H9 (cell line): ENCODE data around the gene FGF12. TPM values are rescaled to one million over a fixed set of nuclear protein-coding genes. Genes with fewer than 3 reads are reported as not detected.

Source experiments
- DNase-seq: peaks from one replicate; pipeline ENCODE4 v3.0.0-alpha.2; 2017
- H2AFZ ChIP-seq: one replicate; pipeline ENCODE4 v1.6.1; 2013; ENCODE audit warnings: mild to moderate bottlenecking, low read length, control low read depth, moderate library complexity
- H2AK5ac ChIP-seq: 2 replicates; pipeline ENCODE4 v1.6.1; 2013; ENCODE audit warnings: low read length, control low read depth, mixed read lengths; ENCODE audit not compliant: insufficient read length
- H2BK120ac ChIP-seq: one replicate; pipeline ENCODE4 v1.6.1; 2013; ENCODE audit warnings: low read depth, mild to moderate bottlenecking, low read length, control low read depth, inconsistent platforms; ENCODE audit not compliant: poor library complexity, severe bottlenecking
- H2BK12ac ChIP-seq: 2 replicates; pipeline ENCODE4 v1.6.1; 2013; ENCODE audit warnings: low read length, control low read depth, mixed read lengths, low read depth; ENCODE audit not compliant: insufficient read length
- H2BK15ac ChIP-seq: 2 replicates; pipeline ENCODE4 v1.6.1; 2013; ENCODE audit warnings: low read depth, low read length, control low read depth
- H2BK20ac ChIP-seq: one replicate; pipeline ENCODE4 v1.6.1; 2013; ENCODE audit warnings: low read depth, mild to moderate bottlenecking, low read length, control low read depth, inconsistent platforms; ENCODE audit not compliant: poor library complexity, severe bottlenecking
- H2BK5ac ChIP-seq: 2 replicates; pipeline ENCODE4 v1.6.1; 2013; ENCODE audit warnings: low read length, control low read depth, mixed read lengths; ENCODE audit not compliant: insufficient read length
- H3K14ac ChIP-seq: 2 replicates; pipeline ENCODE4 v1.6.1; 2013; ENCODE audit warnings: low read length, control low read depth; ENCODE audit not compliant: insufficient read depth
- H3K18ac ChIP-seq: 2 replicates; pipeline ENCODE4 v1.6.1; 2013; ENCODE audit warnings: low read depth, mild to moderate bottlenecking, mixed read lengths, low read length, control low read depth; ENCODE audit not compliant: insufficient read length
- H3K23ac ChIP-seq: 2 replicates; pipeline ENCODE4 v1.6.1; 2013; ENCODE audit warnings: low read length, control low read depth, mixed read lengths, low read depth; ENCODE audit not compliant: insufficient read length
- H3K23me2 ChIP-seq: 2 replicates; pipeline ENCODE4 v1.6.1; 2013; ENCODE audit warnings: low read depth, mild to moderate bottlenecking, mixed read lengths, low read length, control low read depth; ENCODE audit not compliant: insufficient read length, poor library complexity, severe bottlenecking
- H3K27ac ChIP-seq: 2 replicates; pipeline ENCODE4 v1.5.1; 2013; ENCODE audit warnings: low read length, control low read depth, mixed read lengths, low read depth; ENCODE audit not compliant: insufficient read length
- H3K27me3 ChIP-seq: 2 replicates; pipeline ENCODE4 v1.6.1; 2013; ENCODE audit warnings: low read length, control low read depth, inconsistent platforms; ENCODE audit not compliant: insufficient read depth
- H3K4ac ChIP-seq: 2 replicates; pipeline ENCODE4 v1.6.1; 2013; ENCODE audit warnings: low read depth, mild to moderate bottlenecking, control low read depth, inconsistent platforms, low read length, moderate library complexity
- H3K4me1 ChIP-seq: 2 replicates; pipeline ENCODE4 v1.6.1; 2013; ENCODE audit warnings: low read length, control low read depth, inconsistent platforms; ENCODE audit not compliant: insufficient read depth
- H3K4me2 ChIP-seq: 2 replicates; pipeline ENCODE4 v1.6.1; 2013; ENCODE audit warnings: low read length, control low read depth, mixed read lengths; ENCODE audit not compliant: insufficient read length, insufficient read depth
- H3K56ac ChIP-seq: 2 replicates; pipeline ENCODE4 v1.6.1; 2013; ENCODE audit warnings: low read depth, mild to moderate bottlenecking, mixed read lengths, low read length, control low read depth; ENCODE audit not compliant: insufficient read length
- H3K79me1 ChIP-seq: 2 replicates; pipeline ENCODE4 v1.6.1; 2013; ENCODE audit warnings: low read depth, mild to moderate bottlenecking, moderate library complexity, low read length, control low read depth, inconsistent platforms; ENCODE audit not compliant: insufficient read depth, poor library complexity, severe bottlenecking
- H3K79me2 ChIP-seq: 2 replicates; pipeline ENCODE4 v1.6.1; 2013; ENCODE audit warnings: low read length, control low read depth, inconsistent platforms; ENCODE audit not compliant: insufficient read depth
- H3K9ac ChIP-seq: 2 replicates; pipeline ENCODE4 v1.6.1; 2013; ENCODE audit warnings: low read length, control low read depth, mixed read lengths; ENCODE audit not compliant: insufficient read length; ENCODE audit errors: extremely low read depth
- H3K9me3 ChIP-seq: one replicate; pipeline ENCODE4 v1.6.1; 2013; ENCODE audit warnings: low read depth, low read length, inconsistent platforms; ENCODE audit not compliant: control insufficient read depth
- H3T11ph ChIP-seq: one replicate; pipeline ENCODE4 v1.6.1; 2013; ENCODE audit warnings: mild to moderate bottlenecking, low read length, control low read depth, inconsistent platforms
- H4K20me1 ChIP-seq: one replicate; pipeline ENCODE4 v1.6.1; 2013; ENCODE audit not compliant: control insufficient read depth, insufficient read length, insufficient read depth
- H4K5ac ChIP-seq: 2 replicates; pipeline ENCODE4 v1.6.1; 2013; ENCODE audit warnings: low read depth, mild to moderate bottlenecking, mixed read lengths, low read length, control low read depth; ENCODE audit not compliant: insufficient read length
- H4K8ac ChIP-seq: replicated peaks from 2 replicates; pipeline ENCODE4 v1.6.1; 2013; ENCODE audit warnings: low read length, control low read depth, mixed read lengths, low read depth; ENCODE audit not compliant: insufficient read length
- H4K91ac ChIP-seq: 2 replicates; pipeline ENCODE4 v1.6.1; 2013; ENCODE audit warnings: low read depth, mild to moderate bottlenecking, moderate library complexity, mixed read lengths, low read length, control low read depth; ENCODE audit not compliant: insufficient read length
- H3K27ac Mint-ChIP-seq, 3 experiments: 2 replicates in 2 of 3; 3 replicates in 1 of 3; pipeline ENCODE4 v1.8.0; 2020 to 2021; ENCODE audit warnings: mixed read lengths in 3 of 3, mild to moderate bottlenecking in 1 of 3, moderate library complexity in 1 of 3
- H3K27me3 Mint-ChIP-seq: 2 replicates; pipeline ENCODE4 v1.8.0; 2021; ENCODE audit warnings: low read depth, mild to moderate bottlenecking, moderate library complexity, mixed read lengths
- H3K36me3 Mint-ChIP-seq, 3 experiments: 2 replicates in 2 of 3; 3 replicates in 1 of 3; pipeline ENCODE4 v1.8.0; 2020 to 2021; ENCODE audit warnings: low read depth in 3 of 3, mixed read lengths in 3 of 3; ENCODE audit not compliant: insufficient read depth in 1 of 3
- H3K4me1 Mint-ChIP-seq, 2 experiments: 2 replicates each; pipeline ENCODE4 v1.8.0; 2020; ENCODE audit warnings: mixed read lengths in 2 of 2
- H3K4me3 Mint-ChIP-seq, 2 experiments: 2 replicates in 1 of 2; 3 replicates in 1 of 2; pipeline ENCODE4 v1.8.0; 2020 to 2021; ENCODE audit warnings: mild to moderate bottlenecking in 2 of 2, mixed read lengths in 2 of 2, moderate library complexity in 1 of 2
- H3K9me3 Mint-ChIP-seq, 2 experiments: 2 replicates in 1 of 2; 3 replicates in 1 of 2; pipeline ENCODE4 v1.8.0; 2020; ENCODE audit warnings: mild to moderate bottlenecking in 2 of 2, mixed read lengths in 2 of 2, moderate library complexity in 1 of 2
- CTCF ChIP-seq: fragments of 200-600 bp; sonication (generic); conservative IDR thresholded peaks from 3 replicates; pipeline ENCODE4 v1.8.0; 2021; ENCODE audit warnings: antibody characterized with exemption, mild to moderate bottlenecking
- WGBS: extraction: QIAGEN DNeasy Blood & Tissue Kit; methylation state at CpG from one replicate; pipeline ENCODE4 v1.1.7; 2013; ENCODE audit warnings: missing lambda C conversion rate, low lambda C conversion rate, mixed read lengths; ENCODE audit not compliant: insufficient read length; ENCODE audit errors: extremely low coverage; 5-methylcytosine and 5-hydroxymethylcytosine counted together
- total RNA-seq: library from RNA; stranded (reverse); gene quantifications from 2 replicates; pipeline ENCODE4 v1.2.1, GENCODE V29; 2021

FGF12 gene
- total RNA-seq, 1 experiment from 2014 or later: 5.6 TPM

DNA sequence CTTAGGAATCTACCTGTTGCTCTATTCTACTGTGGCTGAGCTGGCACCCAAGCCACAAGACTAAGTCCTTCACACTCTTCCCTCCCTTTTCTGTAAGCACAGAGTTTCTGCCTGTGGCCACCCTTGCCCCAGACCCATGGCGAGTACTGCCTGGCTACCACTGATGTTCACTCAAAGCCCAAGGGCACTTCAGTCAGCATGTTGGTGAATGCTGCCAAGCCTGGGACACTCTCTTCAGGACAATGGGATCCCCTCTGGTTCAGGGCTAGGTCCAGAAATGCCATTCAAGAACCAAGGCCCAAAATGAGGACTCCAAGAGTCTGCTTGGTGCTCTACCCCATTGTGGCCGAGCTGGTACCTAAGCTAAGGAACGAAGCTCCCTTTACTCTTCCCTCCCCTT, 184.2 kb downstream of the FGF12 start:
- Histone ChIP-seq H3K18ac (no peak overlapping the region), H3K27ac (no peak overlapping the region), H2BK5ac (no peak overlapping the region), H3K79me2 (no peaks in the 10 kb centered on the region), H3T11ph (no peak overlapping the region), H4K20me1 (no peaks in the 10 kb centered on the region), H3K4me1 (no peaks in the 10 kb centered on the region), H3K23me2 (no peaks in the 10 kb centered on the region), H2AFZ (no peak overlapping the region), H2BK120ac (no peak overlapping the region), H3K9me3 (no peaks in the 10 kb centered on the region), H3K9ac (no peak overlapping the region), H3K4me2 (no peak overlapping the region), H2AK5ac (no peak overlapping the region), H4K5ac (no peak overlapping the region), H3K4ac (no peak overlapping the region), H3K56ac (no peak overlapping the region), H2BK20ac (no peak overlapping the region), H2BK12ac (no peak overlapping the region), H2BK15ac (no peak overlapping the region), H3K14ac (no peak overlapping the region), H3K23ac (no peak overlapping the region), H4K8ac (no peak overlapping the region), H3K27me3 (no peaks in the 10 kb centered on the region), H4K91ac (no peak overlapping the region), H3K79me1 (no peaks in the 10 kb centered on the region)
- DNase-seq: no peak
- Mint-ChIP-seq H3K4me1 (no peaks in the 10 kb centered on the region), H3K9me3 (no peaks in the 10 kb centered on the region), H3K4me3 (no peak overlapping the region), H3K27me3 (no peaks in the 10 kb centered on the region; the same call in 1 of the 2 replicates), H3K27ac (no peak overlapping the region), H3K36me3 (no peaks in the 10 kb centered on the region)
- WGBS: no CpG with 5 or more reads among the region's 3 CpGs
- TF ChIP-seq CTCF: no peak
